Caco-2 (cell line): ENCODE measurements around the gene TXNIP. TPM values are rescaled to one million over a fixed set of nuclear protein-coding genes. Genes with fewer than 3 reads are reported as not detected.

Source experiments
- BruUV-seq: library from RNA; stranded (reverse); fragments of 400-500 nt; replicated peaks from 2 replicates; lab custom pipeline; 2021; lab: Mats Ljungman, UMichigan
- CTCF ChIA-PET: fragments of 300-600 bp; sonication (Branson Sonifier 250); formaldehyde crosslinking; loops from one replicate; lab custom pipeline; 2022; ENCODE audit warnings: antibody characterized with exemption; lab: Charles Lee
- POLR2A ChIA-PET: fragments of 300-600 bp; sonication (Branson Sonifier 250); formaldehyde crosslinking; loops from one replicate; lab custom pipeline; 2022; ENCODE audit warnings: antibody characterized with exemption; lab: Charles Lee
- DNase-seq, 2 experiments: peaks; one replicate each; pipeline versions ENCODE4 v3.0.0 to v3.0.0-alpha.2; 2020 to 2022
- H3K27me3 ChIP-seq: replicated peaks from 2 replicates; pipeline ENCODE4 v1.6.0; 2011; ENCODE audit warnings: low read length; ENCODE audit not compliant: control insufficient read depth, insufficient read depth
- H3K36me3 ChIP-seq: 2 replicates; pipeline ENCODE4 v1.5.1; 2011; ENCODE audit warnings: low read length; ENCODE audit not compliant: control insufficient read depth, insufficient read depth
- H3K4me1 ChIP-seq: fragments of 250-450 bp; sonication (Bioruptor Pico); 2 replicates; pipeline ENCODE4 v1.5.1; 2020; ENCODE audit warnings: mild to moderate bottlenecking
- H3K4me3 ChIP-seq: 2 replicates; pipeline ENCODE4 v1.5.1; 2011; ENCODE audit warnings: low read depth, mild to moderate bottlenecking, control low read depth, low read length
- H3K9me3 ChIP-seq: fragments of 250-450 bp; sonication (Bioruptor Pico); 2 replicates; pipeline ENCODE4 v1.5.1; 2020; ENCODE audit warnings: mild to moderate bottlenecking, moderate library complexity
- H3K27ac Mint-ChIP-seq: one replicate; pipeline ENCODE4 v1.8.0; 2022; ENCODE audit warnings: mixed read lengths; ENCODE audit not compliant: unreplicated experiment
- H3K27me3 Mint-ChIP-seq: one replicate; pipeline ENCODE4 v1.8.0; 2022; ENCODE audit warnings: mixed read lengths; ENCODE audit not compliant: insufficient read depth, unreplicated experiment
- H3K36me3 Mint-ChIP-seq: one replicate; pipeline ENCODE4 v1.8.0; 2022; ENCODE audit warnings: mild to moderate bottlenecking, mixed read lengths; ENCODE audit not compliant: insufficient read depth, unreplicated experiment
- H3K4me1 Mint-ChIP-seq: one replicate; pipeline ENCODE4 v1.8.0; 2022; ENCODE audit warnings: low read depth, mixed read lengths; ENCODE audit not compliant: unreplicated experiment
- H3K4me3 Mint-ChIP-seq: one replicate; pipeline ENCODE4 v1.8.0; 2022; ENCODE audit warnings: mild to moderate bottlenecking, moderate library complexity, mixed read lengths; ENCODE audit not compliant: unreplicated experiment
- H3K9me3 Mint-ChIP-seq: one replicate; pipeline ENCODE4 v1.8.0; 2022; ENCODE audit warnings: mixed read lengths; ENCODE audit not compliant: unreplicated experiment
- intact Hi-C: fragments of 100-400 bp; cut with micrococcal nuclease; formaldehyde crosslinking; loops from one replicate; pipeline ENCODE4 v1.10.0; 2022; ENCODE audit not compliant: unreplicated experiment
- total RNA-seq: library from RNA; stranded (reverse); gene quantifications from 2 replicates; pipeline ENCODE4 v1.2.3, GENCODE V29; 2022
- TF ChIP-seq, protein P1 (sequence below), 2 experiments: fragments of 200-600 bp in 1 of 2; IDR thresholded peaks; 1 replicate in 1 of 2; 2 replicates in 1 of 2; pipeline versions ENCODE4 v1.5.1 to v1.8.0; 2011 to 2022; ENCODE audit warnings: antibody characterized with exemption in 1 of 2, control low read depth in 1 of 2, inconsistent platforms in 1 of 2, low read depth in 1 of 2, low read length in 1 of 2, mild to moderate bottlenecking in 1 of 2, moderate library complexity in 1 of 2; ENCODE audit not compliant: insufficient read depth in 1 of 2, severe bottlenecking in 1 of 2, unreplicated experiment in 1 of 2

TXNIP gene
- total RNA-seq, 1 experiment from 2014 or later, result 27.5 TPM

DNA sequence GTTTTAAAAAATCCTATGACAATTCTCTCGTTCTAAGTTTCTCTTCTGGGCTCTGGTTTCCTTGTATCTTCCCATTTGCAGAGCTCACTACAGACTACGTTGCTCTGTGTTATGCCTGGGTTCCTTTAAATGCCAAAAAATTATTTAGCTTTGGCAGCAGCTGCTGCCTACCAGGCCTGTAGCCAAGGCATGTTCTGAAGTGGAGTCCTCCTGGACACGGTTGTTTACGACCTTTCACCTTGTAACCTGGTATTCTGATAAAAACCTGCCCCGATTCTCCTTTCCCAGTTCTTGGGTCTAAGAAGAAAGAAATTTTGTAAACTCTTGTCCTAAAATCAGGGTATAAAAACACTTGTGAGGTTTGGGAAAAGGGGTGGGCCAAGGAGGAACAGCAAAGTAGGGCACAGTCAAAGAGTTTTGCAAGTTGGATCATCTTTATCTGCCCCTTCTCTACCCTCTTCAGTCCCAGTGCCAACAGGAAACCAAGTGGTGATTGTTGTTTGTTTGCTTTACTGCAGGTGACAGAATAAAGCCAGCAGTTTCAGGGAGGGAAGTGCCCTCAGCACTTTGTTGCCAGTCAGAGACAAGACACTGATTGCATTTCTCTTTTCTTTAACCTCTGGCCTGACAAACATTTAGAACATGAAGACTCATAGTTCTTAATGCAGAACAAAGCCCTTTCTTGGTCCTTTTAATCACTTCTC is 3.1 kb upstream of the TXNIP start:
- Mint-ChIP-seq H3K9me3 (no peaks in the 10 kb centered on the region), H3K27me3 (no peaks in the 10 kb centered on the region), H3K4me3 (no peak overlapping the region), H3K36me3 (peaks cover 17% of the 10 kb centered on the region), H3K4me1 (peaks cover 15% of the 10 kb centered on the region), H3K27ac (no peak overlapping the region)
- H3K36me3 ChIP-seq, result peaks cover 2% of the 10 kb centered on the region; the same call in 1 of the 2 replicates
- intact Hi-C loops, result no loop called here
- no peaks in the 10 kb centered on the region for H3K9me3 ChIP-seq
- H3K4me3 ChIP-seq, result no peak overlapping the region
- ChIA-PET POLR2A (no interaction called here), CTCF (no interaction called here)
- H3K4me1 ChIP-seq, result peaks cover 12% of the 10 kb centered on the region; the same call in 1 of the 2 replicates
- no peaks in the 10 kb centered on the region for H3K27me3 ChIP-seq
- TF ChIP-seq, protein P1, sequence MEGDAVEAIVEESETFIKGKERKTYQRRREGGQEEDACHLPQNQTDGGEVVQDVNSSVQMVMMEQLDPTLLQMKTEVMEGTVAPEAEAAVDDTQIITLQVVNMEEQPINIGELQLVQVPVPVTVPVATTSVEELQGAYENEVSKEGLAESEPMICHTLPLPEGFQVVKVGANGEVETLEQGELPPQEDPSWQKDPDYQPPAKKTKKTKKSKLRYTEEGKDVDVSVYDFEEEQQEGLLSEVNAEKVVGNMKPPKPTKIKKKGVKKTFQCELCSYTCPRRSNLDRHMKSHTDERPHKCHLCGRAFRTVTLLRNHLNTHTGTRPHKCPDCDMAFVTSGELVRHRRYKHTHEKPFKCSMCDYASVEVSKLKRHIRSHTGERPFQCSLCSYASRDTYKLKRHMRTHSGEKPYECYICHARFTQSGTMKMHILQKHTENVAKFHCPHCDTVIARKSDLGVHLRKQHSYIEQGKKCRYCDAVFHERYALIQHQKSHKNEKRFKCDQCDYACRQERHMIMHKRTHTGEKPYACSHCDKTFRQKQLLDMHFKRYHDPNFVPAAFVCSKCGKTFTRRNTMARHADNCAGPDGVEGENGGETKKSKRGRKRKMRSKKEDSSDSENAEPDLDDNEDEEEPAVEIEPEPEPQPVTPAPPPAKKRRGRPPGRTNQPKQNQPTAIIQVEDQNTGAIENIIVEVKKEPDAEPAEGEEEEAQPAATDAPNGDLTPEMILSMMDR (IDR thresholded peaks at IDR 0.05; ENCODE audit: insufficient read depth in 1 of 2, low read depth in 1 of 2, low read length in 1 of 2, severe bottlenecking in 1 of 2, unreplicated experiment in 1 of 2), result no peak
- DNase-seq, result no peak
- no TSS peak for BruUV-seq

DNA sequence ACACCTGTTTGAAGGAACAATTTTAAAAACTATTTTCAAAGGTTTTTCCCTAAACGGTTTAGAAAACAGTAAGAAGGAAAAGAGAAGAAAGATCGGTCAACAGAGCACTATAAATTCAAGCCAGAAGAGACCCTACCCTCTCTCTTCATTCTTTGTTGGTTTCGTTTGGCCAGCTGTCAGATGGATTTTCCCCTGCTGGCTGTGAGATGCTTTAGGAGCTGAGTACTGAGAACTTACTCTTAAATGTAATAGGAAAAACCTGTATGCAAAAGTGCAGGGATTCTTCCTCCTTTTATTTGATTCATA is 1.3 kb upstream of the TXNIP start:
- H3K9me3 Mint-ChIP-seq, result no peaks in the 10 kb centered on the region
- peak overlapping the region; percentile 93 for H3K27ac Mint-ChIP-seq
- H3K4me1 Mint-ChIP-seq, result peaks cover 15% of the 10 kb centered on the region
- no TSS peak for BruUV-seq
- TF ChIP-seq, protein P1 (IDR thresholded peaks at IDR 0.05; ENCODE audit: insufficient read depth in 1 of 2, low read depth in 1 of 2, low read length in 1 of 2, severe bottlenecking in 1 of 2, unreplicated experiment in 1 of 2), result no peak
- Histone ChIP-seq H3K27me3 (no peaks in the 10 kb centered on the region), H3K9me3 (no peaks in the 10 kb centered on the region), H3K36me3 (peaks cover 13% of the 10 kb centered on the region; the same call in 1 of the 2 replicates), H3K4me1 (peaks cover 13% of the 10 kb centered on the region; the same call in 1 of the 2 replicates), H3K4me3 (no peak overlapping the region; the same call in 1 of the 2 replicates)
- POLR2A ChIA-PET, result no interaction called here
- H3K4me3 Mint-ChIP-seq, result peak overlapping the region; percentile 84
- intact Hi-C loops, result no loop called here
- H3K36me3 Mint-ChIP-seq, result peaks cover 35% of the 10 kb centered on the region
- DNase-seq, result no peak
- H3K27me3 Mint-ChIP-seq, result no peaks in the 10 kb centered on the region
- CTCF ChIA-PET, result interaction anchor here (1.0 kb wide), 1 partner anchor 18 kb away, joined by 7 read pairs; no protein-coding TSS in a partner anchor

DNA sequence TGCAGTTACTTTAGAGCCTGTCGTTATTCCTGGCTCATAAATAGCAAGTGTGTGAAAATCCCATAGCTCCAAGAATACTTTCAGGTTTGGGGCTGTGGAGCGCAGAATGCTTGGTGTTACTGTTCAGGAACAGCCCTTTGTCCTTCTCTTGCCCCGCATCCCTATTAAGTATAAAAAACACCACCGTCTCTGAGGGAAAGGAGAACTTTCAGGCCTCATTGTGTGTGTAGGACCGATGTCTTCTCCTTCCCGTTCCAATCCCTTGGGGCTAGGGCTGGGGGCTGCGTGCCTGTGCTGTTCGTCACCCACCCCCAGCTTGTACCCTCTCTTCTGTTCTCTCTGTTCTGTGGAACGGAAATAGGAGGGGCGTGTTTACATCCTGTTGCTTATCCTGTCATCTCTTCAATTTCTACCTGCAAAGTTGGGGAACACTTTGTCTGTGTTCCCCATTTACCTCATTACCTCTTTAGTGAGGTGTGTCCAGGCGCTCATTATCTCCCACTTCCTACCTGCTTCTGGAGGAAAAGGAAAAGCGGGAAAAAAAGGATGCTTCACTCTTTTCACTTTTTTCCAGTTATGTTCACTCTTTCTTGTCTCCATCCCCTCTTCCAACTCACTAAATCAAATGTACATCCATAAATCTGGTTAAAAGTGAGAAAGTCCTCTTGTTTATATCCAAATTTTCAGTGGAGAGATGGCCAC is 788 bp upstream of the TXNIP start:
- no peaks in the 10 kb centered on the region for H3K27me3 Mint-ChIP-seq
- Histone ChIP-seq H3K4me1 (peaks cover 13% of the 10 kb centered on the region; the same call in 1 of the 2 replicates), H3K4me3 (peak overlapping the region; percentile 91), H3K27me3 (no peaks in the 10 kb centered on the region), H3K36me3 (peaks cover 16% of the 10 kb centered on the region; the same call in 1 of the 2 replicates), H3K9me3 (no peaks in the 10 kb centered on the region)
- no peak for DNase-seq
- TF ChIP-seq, protein P1 (IDR thresholded peaks at IDR 0.05; ENCODE audit: insufficient read depth in 1 of 2, low read depth in 1 of 2, low read length in 1 of 2, severe bottlenecking in 1 of 2, unreplicated experiment in 1 of 2), result no peak
- BruUV-seq, result TSS peak; percentile 92
- POLR2A ChIA-PET, result interaction anchor here (0.6 to 1.0 kb wide), 2 partner anchors 17 to 24 kb away, joined by 3 to 4 read pairs; partner anchors contain the start of gene HJV
- H3K4me3 Mint-ChIP-seq, result peak overlapping the region; percentile 84
- no peaks in the 10 kb centered on the region for H3K9me3 Mint-ChIP-seq
- H3K36me3 Mint-ChIP-seq, result peaks cover 40% of the 10 kb centered on the region
- H3K27ac Mint-ChIP-seq, result peak overlapping the region; percentile 93
- CTCF ChIA-PET, result interaction anchor here (1.7 kb wide), 1 partner anchor 18 kb away, joined by 4 read pairs; no protein-coding TSS in a partner anchor
- peaks cover 15% of the 10 kb centered on the region for H3K4me1 Mint-ChIP-seq
- intact Hi-C loops, result no loop called here
